ENCODE data around the gene ANKRD9. TPM values are rescaled to one million over a fixed set of nuclear protein-coding genes. Genes with fewer than 3 reads are reported as not detected.

ANKRD9 gene
- total RNA-seq, 1 donor from 2014 or later = 13.4 TPM

DNA sequence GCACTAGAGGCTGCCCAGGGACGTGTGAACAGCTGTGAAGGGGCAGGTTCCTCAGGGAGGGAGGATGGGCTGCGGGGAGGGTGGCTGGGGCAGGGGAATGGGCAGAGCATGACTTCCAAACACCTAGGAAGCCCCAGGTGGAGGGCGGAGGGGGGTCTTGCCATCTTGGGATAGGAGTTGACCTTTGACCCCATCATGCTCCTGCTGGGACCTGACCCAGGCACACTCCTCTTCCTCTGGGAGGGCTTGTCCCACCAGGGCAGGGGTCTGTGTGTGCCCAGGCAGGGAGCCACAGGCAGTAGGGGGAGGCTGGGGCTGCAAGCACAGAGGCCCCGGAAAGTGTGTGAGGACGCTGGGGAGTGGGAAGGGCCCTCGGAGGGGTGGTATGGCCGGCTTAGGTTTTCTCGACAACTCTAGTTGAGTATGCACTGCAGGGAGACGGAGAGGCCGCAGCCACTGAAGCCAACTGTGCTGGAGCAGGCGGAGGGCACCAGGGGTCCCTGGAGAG, 3.3 kb upstream of the ANKRD9 start:
- H3K36me3 Mint-ChIP-seq (ENCODE audit: low read depth) = no peaks in the 10 kb centered on the region
- peaks cover 14% of the 10 kb centered on the region for H3K4me1 Mint-ChIP-seq (ENCODE audit: low read depth)
- no peaks in the 10 kb centered on the region for H3K27me3 Mint-ChIP-seq (ENCODE audit: insufficient read depth)
- H3K27ac Mint-ChIP-seq = no peak overlapping the region
- H3K9me3 Mint-ChIP-seq = no peaks in the 10 kb centered on the region
- H3K4me3 Mint-ChIP-seq = no peak overlapping the region
- no peak for DNase-seq (ENCODE audit: low spot score)
- intact Hi-C loops (cut with micrococcal nuclease) = no loop called here

DNA sequence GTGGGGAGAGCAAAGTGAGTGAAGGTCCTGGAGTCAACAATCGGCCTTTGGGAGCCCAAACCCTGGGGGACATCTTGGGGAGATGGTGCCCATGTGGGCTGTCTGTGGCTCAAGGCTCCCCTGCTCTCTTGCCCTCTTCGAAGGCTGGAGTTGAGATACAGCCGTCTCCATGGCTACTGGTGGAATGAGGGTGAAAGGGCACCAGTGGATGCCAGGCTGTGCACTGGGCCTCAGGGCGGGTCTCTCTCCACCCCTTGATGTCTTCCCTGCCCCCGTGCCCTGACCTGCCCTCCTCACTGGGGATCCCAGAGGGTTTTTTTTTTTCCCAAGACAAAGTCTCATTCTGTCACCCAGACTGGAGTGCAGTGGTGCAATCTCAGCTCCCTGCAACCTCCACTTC, 2.0 kb upstream of the ANKRD9 start:
- H3K4me1 Mint-ChIP-seq (ENCODE audit: low read depth) = peaks cover 14% of the 10 kb centered on the region
- no peak for DNase-seq (ENCODE audit: low spot score)
- H3K27ac Mint-ChIP-seq = no peak overlapping the region
- H3K36me3 Mint-ChIP-seq (ENCODE audit: low read depth) = no peaks in the 10 kb centered on the region
- H3K27me3 Mint-ChIP-seq (ENCODE audit: insufficient read depth) = no peaks in the 10 kb centered on the region
- intact Hi-C loops (cut with micrococcal nuclease) = loop anchor here (2.0 kb wide), 2 partner anchors 193 to 547 kb away; partner anchors contain the start of genes DYNC1H1 and ZNF839
- no peaks in the 10 kb centered on the region for H3K9me3 Mint-ChIP-seq
- no peak overlapping the region for H3K4me3 Mint-ChIP-seq

DNA sequence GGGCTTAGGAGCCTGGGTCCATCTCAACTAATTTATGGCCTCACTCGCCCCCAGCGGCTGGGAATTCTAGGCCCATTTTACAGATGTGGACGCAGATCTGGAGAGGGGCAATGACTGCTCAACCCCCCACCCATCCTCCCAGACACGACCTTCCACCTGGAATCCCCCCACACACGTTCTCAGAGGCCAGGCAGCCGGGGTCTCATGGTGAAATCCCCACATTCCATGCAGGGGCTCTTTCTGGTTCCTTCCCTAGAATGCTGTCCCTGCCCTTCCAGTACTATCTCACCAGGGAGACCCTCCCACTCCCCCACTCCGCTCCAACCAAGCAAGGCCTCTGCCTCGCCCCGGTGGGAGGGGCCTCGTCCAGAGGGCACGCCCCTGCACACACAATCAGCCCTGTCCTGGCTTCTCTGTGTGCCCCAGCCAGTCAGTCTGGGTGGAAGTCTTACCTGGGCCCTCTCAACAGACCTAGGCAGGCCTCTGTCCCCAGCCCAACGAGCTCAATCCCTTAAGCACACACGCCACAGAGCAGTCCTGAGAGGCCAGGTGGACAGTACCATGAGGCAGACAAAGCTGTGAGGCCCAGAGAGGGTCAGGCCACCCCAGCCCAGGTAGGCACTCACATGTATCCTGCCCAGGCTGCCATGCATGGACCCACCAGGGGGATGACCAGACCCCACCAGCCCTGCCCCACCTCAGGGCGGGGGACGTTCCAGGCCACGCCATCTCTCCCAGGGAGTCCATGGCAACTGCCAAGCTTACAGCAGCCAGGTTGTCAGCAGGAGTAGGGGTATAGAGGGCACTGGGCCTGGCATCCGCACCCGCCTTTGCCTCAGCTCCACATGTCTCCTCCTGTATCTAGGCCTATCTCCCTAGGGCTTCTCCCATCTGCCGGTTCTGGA, 1.3 kb upstream of the ANKRD9 start:
- DNase-seq (ENCODE audit: low spot score) = no peak
- peak overlapping the region; percentile 72 for H3K27ac Mint-ChIP-seq
- H3K9me3 Mint-ChIP-seq = no peaks in the 10 kb centered on the region
- intact Hi-C loops (cut with micrococcal nuclease) = loop anchor here (1.0 to 2.0 kb wide), 4 partner anchors 13 to 546 kb away; partner anchors contain the start of genes DYNC1H1, RCOR1 and ZNF839
- no peaks in the 10 kb centered on the region for H3K36me3 Mint-ChIP-seq (ENCODE audit: low read depth)
- peaks cover 14% of the 10 kb centered on the region for H3K4me1 Mint-ChIP-seq (ENCODE audit: low read depth)
- no peaks in the 10 kb centered on the region for H3K27me3 Mint-ChIP-seq (ENCODE audit: insufficient read depth)
- peak overlapping the region; percentile 84 for H3K4me3 Mint-ChIP-seq

DNA sequence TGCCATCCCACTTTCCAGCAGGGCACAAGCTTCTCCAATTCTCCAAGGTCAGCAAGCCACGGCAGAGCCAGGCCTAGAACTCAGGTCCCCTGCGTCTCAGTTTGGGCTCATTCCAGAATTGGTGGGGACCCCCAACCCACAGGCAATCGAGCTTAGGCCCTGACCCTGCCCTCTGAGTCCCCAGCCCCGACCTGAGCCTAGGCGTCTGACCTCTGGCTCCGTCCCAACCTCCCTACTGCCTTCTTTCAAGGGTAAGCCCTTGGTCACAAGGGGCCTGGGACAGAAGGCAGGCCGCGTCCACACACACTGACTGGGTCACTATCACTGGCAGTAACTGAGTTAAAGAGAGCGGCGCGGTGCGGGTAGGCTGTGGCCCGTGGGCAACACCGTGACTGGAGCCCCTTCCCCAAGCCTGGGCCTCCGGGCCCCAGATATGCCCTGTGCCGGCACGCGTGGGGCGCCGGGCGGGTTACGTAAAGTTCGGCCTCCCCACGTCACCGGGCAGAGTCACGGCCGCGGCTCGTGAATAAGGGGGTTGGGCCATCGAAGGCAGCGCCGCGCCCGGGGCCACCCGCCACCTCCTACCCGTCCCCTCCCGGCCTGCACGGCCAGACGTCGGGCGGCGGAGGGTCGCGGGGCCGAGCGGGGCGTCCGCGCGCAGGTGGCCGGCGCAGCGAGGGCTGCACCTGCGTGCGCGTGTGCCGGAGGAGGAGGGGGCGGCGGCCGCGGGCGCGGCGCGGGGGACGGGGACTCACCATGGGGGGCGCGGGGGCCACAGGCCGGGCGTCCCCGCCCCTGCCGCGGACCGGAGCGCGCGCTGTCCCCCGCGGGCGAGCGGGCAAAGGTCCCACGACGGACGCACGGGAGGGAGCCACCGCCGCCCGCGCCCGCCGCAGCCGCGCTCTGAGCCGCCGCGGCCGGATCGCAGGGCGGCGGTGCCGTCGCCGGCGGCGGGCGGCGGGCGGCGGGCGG, 516 bp downstream of the ANKRD9 start:
- Mint-ChIP-seq H3K27me3 (ENCODE audit: insufficient read depth) (no peaks in the 10 kb centered on the region), H3K4me1 (ENCODE audit: low read depth) (peaks cover 14% of the 10 kb centered on the region), H3K9me3 (no peaks in the 10 kb centered on the region), H3K36me3 (ENCODE audit: low read depth) (no peaks in the 10 kb centered on the region), H3K4me3 (peak overlapping the region; percentile 75), H3K27ac (no peak overlapping the region)
- DNase-seq (ENCODE audit: low spot score) = no peak
- intact Hi-C loops (cut with micrococcal nuclease) = loop anchor here (1.0 to 2.0 kb wide), 2 partner anchors 70 to 274 kb away; no protein-coding TSS in a partner anchor

DNA sequence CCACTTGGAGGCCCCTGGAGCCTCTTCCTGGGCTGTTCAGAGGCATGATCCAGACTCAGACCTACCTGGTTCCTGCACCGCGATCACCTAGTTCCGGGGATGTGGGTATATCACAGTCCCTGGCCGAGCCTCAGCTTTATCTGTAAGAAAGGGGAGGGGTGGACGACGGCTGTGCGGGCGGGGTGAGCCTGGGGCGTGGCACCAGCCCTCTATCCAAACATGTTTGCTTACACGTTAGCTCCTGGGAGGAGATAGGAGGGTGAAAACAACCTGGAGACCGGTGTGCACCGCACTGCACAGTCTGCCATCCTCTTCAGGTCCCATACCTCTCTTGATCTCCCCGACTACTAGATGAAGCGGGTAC, 1.2 kb downstream of the ANKRD9 start:
- Mint-ChIP-seq H3K27me3 (ENCODE audit: insufficient read depth) (no peaks in the 10 kb centered on the region), H3K9me3 (no peaks in the 10 kb centered on the region), H3K36me3 (ENCODE audit: low read depth) (no peaks in the 10 kb centered on the region), H3K27ac (no peak overlapping the region), H3K4me3 (peak overlapping the region; percentile 75), H3K4me1 (ENCODE audit: low read depth) (peaks cover 14% of the 10 kb centered on the region)
- intact Hi-C loops (cut with micrococcal nuclease) = loop anchor here (2.0 kb wide), 1 partner anchor 70 kb away; no protein-coding TSS in a partner anchor
- DNase-seq (ENCODE audit: low spot score) = no peak

DNA sequence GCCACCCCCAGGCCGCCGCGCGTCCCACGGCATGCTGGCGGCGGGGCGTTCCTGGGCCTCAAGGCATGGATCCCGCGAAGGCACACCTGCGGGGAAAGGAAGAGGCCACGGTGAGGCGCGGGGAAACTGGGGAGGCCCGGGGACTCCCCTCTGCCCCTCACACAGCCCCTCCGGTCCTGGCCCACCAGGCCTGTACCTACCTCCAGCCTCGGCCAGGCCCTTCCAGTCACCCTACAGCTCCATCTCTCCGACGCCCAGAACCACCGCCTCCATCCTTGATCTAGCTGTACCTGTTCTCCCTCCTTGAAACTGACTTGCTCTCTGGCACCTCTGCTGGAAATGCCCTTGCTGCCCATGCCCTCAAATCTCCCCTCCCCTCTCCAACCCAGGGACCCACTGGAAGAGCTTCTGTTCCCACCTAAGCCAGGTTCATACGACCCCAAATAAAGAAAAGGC, 1.7 kb downstream of the ANKRD9 start:
- H3K36me3 Mint-ChIP-seq (ENCODE audit: low read depth) = no peaks in the 10 kb centered on the region
- intact Hi-C loops (cut with micrococcal nuclease) = loop anchor here (2.0 kb wide), 1 partner anchor 69 kb away; no protein-coding TSS in a partner anchor
- H3K9me3 Mint-ChIP-seq = no peaks in the 10 kb centered on the region
- no peaks in the 10 kb centered on the region for H3K27me3 Mint-ChIP-seq (ENCODE audit: insufficient read depth)
- no peak for DNase-seq (ENCODE audit: low spot score)
- peak overlapping the region; percentile 47 for H3K27ac Mint-ChIP-seq
- peak overlapping the region; percentile 75 for H3K4me3 Mint-ChIP-seq
- H3K4me1 Mint-ChIP-seq (ENCODE audit: low read depth) = peaks cover 14% of the 10 kb centered on the region

DNA sequence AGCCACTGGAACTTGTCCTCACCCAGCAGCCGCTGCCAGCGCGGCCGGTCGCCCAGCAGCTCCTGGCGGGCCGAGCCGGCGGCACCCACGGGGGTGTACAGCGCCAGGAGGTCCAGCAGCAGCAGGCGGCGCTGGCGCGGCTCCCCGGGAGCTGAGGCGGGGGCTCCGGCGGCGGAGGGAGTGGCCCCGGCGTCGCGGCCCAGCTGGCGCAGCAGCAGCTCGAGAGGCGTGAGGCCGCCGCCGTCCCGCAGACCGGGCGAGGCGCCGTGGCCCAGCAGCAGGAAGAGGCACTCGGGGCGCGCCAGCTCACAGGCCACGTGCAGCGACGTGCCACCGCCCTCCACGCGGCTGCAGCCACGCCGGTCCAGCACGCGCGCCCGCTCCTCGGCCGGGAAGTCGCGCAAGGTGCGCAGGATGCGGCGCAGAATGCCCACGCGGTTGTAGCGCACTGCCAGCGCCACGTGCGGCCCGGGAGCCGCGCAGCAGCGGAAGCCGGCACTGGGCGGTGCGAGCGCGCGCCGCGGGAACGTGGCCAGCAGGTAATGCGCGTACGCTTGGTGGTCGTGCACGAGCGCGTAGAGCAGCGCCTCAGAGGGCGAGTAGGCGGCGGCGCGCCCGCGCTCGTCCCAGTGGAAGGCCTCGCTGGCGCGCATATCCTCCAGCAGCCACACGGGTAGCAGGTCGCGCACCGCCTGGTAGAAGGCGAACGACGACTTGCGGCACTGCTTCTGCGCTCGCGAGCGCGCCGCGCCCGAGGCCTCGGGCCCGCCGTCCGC, 2.3 kb downstream of the ANKRD9 start:
- intact Hi-C loops (cut with micrococcal nuclease) = no loop called here
- Mint-ChIP-seq H3K9me3 (no peaks in the 10 kb centered on the region), H3K36me3 (ENCODE audit: low read depth) (no peaks in the 10 kb centered on the region), H3K27ac (no peak overlapping the region), H3K4me3 (no peak overlapping the region), H3K27me3 (ENCODE audit: insufficient read depth) (no peaks in the 10 kb centered on the region), H3K4me1 (ENCODE audit: low read depth) (peaks cover 14% of the 10 kb centered on the region)
- DNase-seq (ENCODE audit: low spot score) = no peak

DNA sequence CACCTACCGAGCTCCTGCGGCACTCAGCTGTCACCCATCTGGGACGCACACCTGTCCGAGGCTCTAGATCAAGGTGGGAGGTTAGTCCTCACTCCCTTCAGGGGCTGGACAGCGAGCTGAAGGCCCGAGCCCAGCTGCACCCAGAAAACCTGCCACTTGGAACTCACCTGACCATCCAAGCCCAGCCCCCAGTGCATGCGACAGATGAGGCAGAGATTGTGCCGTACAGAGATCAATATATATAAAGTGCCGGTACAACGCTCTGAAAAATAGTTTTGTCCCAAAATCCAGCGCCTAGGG, 3.0 kb downstream of the ANKRD9 start:
- H3K36me3 Mint-ChIP-seq (ENCODE audit: low read depth) = no peaks in the 10 kb centered on the region
- H3K27me3 Mint-ChIP-seq (ENCODE audit: insufficient read depth) = no peaks in the 10 kb centered on the region
- intact Hi-C loops (cut with micrococcal nuclease) = no loop called here
- no peak for DNase-seq (ENCODE audit: low spot score)
- peak overlapping the region; percentile 52 for H3K27ac Mint-ChIP-seq
- peak overlapping the region; percentile 45 for H3K4me3 Mint-ChIP-seq
- H3K4me1 Mint-ChIP-seq (ENCODE audit: low read depth) = peaks cover 14% of the 10 kb centered on the region
- no peaks in the 10 kb centered on the region for H3K9me3 Mint-ChIP-seq

DNA sequence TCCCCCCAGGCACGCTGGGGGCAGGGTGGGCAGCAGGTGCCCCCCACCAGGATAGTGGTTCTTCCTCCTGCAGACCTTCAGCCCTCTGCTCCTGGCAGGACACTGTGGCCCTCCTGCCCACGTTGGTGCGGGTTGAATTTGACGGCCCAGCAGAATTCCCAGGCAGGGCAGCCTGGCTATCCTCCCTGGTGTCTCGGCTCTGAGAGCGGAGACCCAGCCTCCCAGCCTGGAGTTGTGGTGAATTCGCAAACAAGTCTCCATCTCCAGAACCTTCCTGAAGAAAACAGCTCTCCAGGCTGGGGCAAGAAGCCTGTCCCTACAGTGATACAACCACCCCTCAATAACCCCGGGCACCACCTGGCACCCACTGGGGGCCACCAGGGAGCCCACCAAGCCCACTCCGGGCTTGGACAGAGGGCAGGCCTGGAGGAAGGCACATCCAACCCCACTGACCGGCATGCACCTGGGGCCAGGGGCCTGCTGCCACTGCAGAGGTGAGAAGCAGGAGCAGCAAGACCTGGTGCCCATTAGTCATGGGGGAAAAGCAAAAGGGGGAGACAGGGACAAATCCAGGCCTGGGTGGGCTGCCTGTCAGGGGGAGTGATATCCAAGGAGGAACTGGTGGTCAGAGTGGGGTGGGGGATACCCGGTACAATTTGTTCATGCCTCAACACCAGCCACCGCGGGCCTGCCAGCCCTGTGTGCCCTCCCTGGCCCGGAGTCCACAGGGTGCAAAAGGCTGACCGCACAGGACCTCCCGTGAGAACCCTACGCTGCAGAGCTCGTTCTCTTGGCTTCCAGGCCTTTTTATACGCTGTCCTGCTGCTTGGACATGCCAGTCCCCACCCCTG, 3.6 kb downstream of the ANKRD9 start:
- DNase-seq (ENCODE audit: low spot score) = no peak
- H3K27me3 Mint-ChIP-seq (ENCODE audit: insufficient read depth) = no peaks in the 10 kb centered on the region
- no peak overlapping the region for H3K4me3 Mint-ChIP-seq
- H3K9me3 Mint-ChIP-seq = no peaks in the 10 kb centered on the region
- H3K4me1 Mint-ChIP-seq (ENCODE audit: low read depth) = peaks cover 15% of the 10 kb centered on the region
- H3K36me3 Mint-ChIP-seq (ENCODE audit: low read depth) = no peaks in the 10 kb centered on the region
- intact Hi-C loops (cut with micrococcal nuclease) = no loop called here
- H3K27ac Mint-ChIP-seq = no peak overlapping the region

DNA sequence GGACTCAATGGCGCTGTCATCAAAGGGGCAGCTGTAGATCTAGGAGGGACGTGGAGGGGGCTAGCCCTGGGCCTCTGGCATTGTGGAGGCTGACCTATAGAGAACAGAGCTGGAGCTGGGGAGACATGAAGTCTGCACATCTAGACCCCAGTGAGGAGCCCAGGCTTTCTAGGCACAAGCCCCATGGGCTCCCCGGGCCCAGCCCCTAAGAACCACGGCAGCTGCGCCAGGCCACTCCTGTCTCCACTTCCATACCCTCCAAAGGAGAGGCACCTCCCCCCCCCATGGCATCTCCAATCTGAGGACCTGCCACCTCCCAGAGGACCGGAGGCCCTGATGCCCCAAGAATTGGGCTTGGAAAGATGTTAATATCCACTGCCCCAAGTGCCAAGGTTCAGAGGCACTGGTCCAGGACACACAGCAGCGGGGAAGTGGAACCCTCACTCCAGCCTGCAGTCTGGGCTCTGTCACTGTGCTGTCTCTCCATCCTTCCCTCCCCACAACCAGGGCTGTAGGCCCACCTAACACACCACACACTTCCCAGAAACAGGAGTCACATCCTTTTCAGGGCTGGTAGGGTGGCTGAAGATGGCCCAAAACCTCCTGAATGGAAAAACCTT, 4.5 kb downstream of the ANKRD9 start:
- no peak for DNase-seq (ENCODE audit: low spot score)
- Mint-ChIP-seq H3K9me3 (no peaks in the 10 kb centered on the region), H3K27me3 (ENCODE audit: insufficient read depth) (no peaks in the 10 kb centered on the region), H3K27ac (no peak overlapping the region), H3K4me1 (ENCODE audit: low read depth) (peaks cover 15% of the 10 kb centered on the region), H3K4me3 (no peak overlapping the region), H3K36me3 (ENCODE audit: low read depth) (no peaks in the 10 kb centered on the region)
- intact Hi-C loops (cut with micrococcal nuclease) = no loop called here

DNA sequence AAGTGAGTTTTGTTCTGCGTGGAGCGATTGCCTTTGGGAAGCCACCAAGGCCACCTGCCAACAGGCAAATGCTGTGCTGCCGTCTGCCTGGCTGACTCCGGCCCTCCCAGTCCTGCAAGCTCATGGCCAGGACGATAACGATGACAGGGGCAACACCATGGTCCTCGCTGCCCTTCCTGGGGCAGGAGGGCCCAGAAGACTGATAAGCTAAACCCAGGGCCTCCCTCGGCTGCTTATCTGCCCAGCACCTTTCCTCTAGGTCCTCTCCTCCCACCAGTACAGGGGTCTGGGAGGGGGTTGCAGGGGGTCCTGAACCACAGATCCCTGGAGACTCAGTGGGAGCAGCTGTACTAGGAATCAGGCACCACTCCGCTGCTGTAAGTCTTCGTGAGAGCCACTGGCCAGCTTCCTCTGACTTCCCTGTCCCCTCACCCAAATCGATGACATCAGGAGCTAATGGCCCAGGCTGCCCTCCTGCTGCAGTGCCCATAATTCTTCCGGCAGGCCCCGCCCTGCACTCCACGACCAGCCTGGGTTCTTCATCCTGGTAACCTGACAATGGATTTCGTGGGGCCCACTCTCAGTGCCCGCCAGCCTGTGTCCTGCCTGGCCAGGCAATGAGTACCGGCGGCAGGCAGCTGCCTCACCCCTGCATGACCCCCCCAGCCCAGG, 5.1 kb downstream of the ANKRD9 start:
- H3K4me3 Mint-ChIP-seq = no peak overlapping the region
- H3K27ac Mint-ChIP-seq = no peak overlapping the region
- H3K9me3 Mint-ChIP-seq = no peaks in the 10 kb centered on the region
- no peaks in the 10 kb centered on the region for H3K36me3 Mint-ChIP-seq (ENCODE audit: low read depth)
- intact Hi-C loops (cut with micrococcal nuclease) = no loop called here
- no peaks in the 10 kb centered on the region for H3K27me3 Mint-ChIP-seq (ENCODE audit: insufficient read depth)
- H3K4me1 Mint-ChIP-seq (ENCODE audit: low read depth) = peaks cover 17% of the 10 kb centered on the region
- no peak for DNase-seq (ENCODE audit: low spot score)
